Measurements from ENCODE around the gene RMI2.
"Not testable (repeated sequence)": the region's sequence is repeated elsewhere in the genome, so short reads cannot be mapped to it uniquely, and the experiment has no call there.

RMI2 gene

GRCh38 chr16:11345040-11345862, at the start of gene RMI2:
RMI2 (plus strand) TSS chr16:11345459; CDS start chr16:11345472, 13 bp downstream.
- TF ChIP-seq CTCF (IDR thresholded peaks at IDR 0.05; ENCODE audit: insufficient read depth, low read depth, low read length, missing control alignments), result no peak
- H3K4me3 ChIP-seq (ENCODE audit: low read length), result peak within 1 kb of the TSS; percentile 57
- peak; percentile 97 for DNase-seq (ENCODE audit: low read depth)

GRCh38 chr16:11295672-11296071, 49.6 kb upstream of the RMI2 start:
- DNase-seq (ENCODE audit: low read depth), result no peak
- TF ChIP-seq CTCF (IDR thresholded peaks at IDR 0.05; ENCODE audit: insufficient read depth, low read depth, low read length, missing control alignments), result no peak
- no peak overlapping the region for H3K4me3 ChIP-seq (ENCODE audit: low read length)

GRCh38 chr16:11296351-11296705, 48.9 kb upstream of the RMI2 start:
- no peak for TF ChIP-seq CTCF (IDR thresholded peaks at IDR 0.05; ENCODE audit: insufficient read depth, low read depth, low read length, missing control alignments)
- no peak for DNase-seq (ENCODE audit: low read depth)
- H3K4me3 ChIP-seq (ENCODE audit: low read length), result no peak overlapping the region

- TF ChIP-seq CTCF (IDR thresholded peaks at IDR 0.05; ENCODE audit: insufficient read depth, low read depth, low read length, missing control alignments), result no peak
- no peak overlapping the region for H3K4me3 ChIP-seq (ENCODE audit: low read length)
- DNase-seq (ENCODE audit: low read depth), result peak; percentile 55
These were observed 48.4 kb upstream of the RMI2 start for GRCh38 chr16:11296706-11297491.

GRCh38 chr16:11297492-11298142, 47.6 kb upstream of the RMI2 start:
- H3K4me3 ChIP-seq (ENCODE audit: low read length), result no peak overlapping the region
- peak; percentile 18 for DNase-seq (ENCODE audit: low read depth)
- no peak for TF ChIP-seq CTCF (IDR thresholded peaks at IDR 0.05; ENCODE audit: insufficient read depth, low read depth, low read length, missing control alignments)

GRCh38 chr16:11298143-11298900, 46.9 kb upstream of the RMI2 start:
- TF ChIP-seq CTCF (IDR thresholded peaks at IDR 0.05; ENCODE audit: insufficient read depth, low read depth, low read length, missing control alignments), result no peak
- no peak for DNase-seq (ENCODE audit: low read depth)
- H3K4me3 ChIP-seq (ENCODE audit: low read length), result no peak overlapping the region

- DNase-seq (ENCODE audit: low read depth); H3K4me3 ChIP-seq (ENCODE audit: low read length): not testable (repeated sequence)
These were observed 46.2 kb upstream of the RMI2 start for GRCh38 chr16:11298950-11299547.
